HG03135 (cell line): ENCODE measurements around the gene UBE4A.

ENCODE experiments used
- ATAC-seq: cut with Tn5 transposase; IDR thresholded peaks from one replicate; pipeline ENCODE4 v1.9.1; 2021; ENCODE audit warnings: mild to moderate bottlenecking, moderate library complexity; ENCODE audit not compliant: unreplicated experiment

Gene UBE4A

DNA sequence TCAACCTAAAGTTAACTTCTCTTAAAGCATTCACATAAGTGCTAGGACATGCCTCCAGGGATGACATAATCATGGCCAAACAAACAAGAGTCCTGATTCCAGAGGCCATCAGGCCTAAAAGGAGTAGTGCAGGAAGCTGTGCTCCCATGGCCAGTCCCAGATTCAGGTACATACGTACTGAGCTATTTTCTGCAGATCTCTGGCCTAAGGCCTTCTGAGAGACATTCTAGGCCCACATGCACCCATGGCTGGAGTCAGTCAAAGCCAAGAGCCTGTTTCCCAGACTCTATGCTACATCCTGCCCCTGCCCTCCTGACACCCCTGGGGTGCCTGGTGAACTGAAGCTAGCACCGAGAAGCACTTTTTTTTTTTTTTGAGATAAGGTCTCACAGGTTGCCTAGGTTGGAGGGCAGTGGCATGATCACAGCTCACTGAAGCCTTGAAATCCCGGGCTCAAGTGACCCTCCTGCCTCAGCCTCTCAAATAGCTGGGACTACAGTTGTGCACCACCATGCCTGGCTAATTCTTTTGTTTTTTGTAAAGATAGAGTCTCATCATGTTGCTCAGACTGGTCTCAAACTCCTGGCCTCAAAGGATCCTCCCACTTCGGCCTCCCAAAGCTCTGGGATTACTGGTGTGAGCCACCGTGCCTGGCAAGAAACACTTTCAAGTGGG, 17.4 kb upstream of the UBE4A start:
- no peak for ATAC-seq

DNA sequence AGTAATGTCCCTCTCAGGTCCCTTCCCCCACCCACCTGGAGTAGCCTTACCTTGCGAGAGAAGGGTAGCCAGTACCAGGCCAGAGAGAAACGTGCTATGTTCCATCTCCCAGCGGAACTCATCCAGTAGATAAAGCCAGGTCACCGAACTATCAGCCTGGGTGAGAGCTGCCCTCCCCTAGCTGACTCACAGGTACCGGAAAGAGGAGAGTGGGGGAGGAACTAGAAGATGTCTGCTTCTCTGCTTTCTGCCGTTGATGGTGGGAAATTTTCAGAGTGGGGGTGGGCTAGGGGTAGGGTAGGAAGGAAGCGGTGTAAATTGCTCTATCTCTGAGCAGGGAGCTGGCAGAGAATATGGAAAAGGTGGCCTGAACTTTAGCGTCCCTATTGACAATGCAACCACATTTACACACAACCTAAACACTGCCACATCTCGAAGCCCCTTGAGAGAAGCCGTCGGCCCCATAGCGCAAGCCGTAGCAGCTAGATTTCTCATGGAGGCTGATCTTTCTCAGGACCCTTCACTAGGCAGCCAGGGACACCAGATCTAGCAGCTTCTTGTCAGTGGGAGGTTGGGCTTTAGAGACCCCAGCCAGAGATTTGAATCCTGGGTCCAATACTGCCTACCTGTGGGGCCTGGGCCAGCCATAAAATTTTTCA, 16.8 kb upstream of the UBE4A start, which contains the start of gene CD3D:
TSS of gene CD3D (minus strand) at position 203 of the 659 bp plus-strand sequence. CDS start at position 105, 98 bp downstream.
- no peak for ATAC-seq

DNA sequence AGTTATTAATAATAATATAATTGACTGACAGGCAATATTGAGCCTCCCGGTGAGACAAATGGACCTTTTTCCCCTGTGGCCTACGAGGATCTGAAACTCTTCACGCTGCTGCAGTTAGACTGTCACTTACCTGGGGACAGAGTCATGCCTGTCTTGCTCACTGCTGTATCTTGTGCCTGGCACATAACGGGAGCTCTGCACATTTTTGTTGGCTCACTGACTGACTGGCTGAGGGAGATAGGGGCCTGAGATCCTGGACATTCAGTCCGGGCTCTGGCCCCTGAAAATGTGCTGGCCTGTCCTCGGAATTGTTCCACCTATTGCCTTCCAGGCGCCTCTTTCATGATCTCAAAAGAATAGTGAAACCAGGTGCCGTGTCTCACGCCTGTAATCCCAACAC, 16.2 kb upstream of the UBE4A start:
- no peak for ATAC-seq

DNA sequence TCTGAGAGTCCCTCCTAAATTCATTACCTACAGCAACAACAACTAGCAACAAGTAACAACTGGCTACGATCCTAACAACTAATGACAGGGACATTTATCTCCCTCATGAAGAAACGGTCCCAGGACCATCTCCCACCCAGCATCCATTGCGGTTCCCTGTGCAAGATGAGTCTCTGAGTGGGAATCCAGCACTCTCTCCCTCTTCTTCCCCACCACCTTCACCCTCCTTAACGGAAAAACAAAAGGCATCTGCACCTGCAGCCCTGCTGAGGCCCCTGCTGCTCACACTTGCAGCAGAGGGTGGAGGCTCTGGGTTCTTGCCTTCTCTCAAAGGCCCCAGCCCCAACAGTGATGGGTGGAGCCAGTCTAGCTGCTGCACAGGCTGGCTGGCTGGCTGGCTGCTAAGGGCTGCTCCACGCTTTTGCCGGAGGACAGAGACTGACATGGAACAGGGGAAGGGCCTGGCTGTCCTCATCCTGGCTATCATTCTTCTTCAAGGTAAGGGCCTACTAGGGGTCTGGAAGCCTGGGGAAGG, 15.4 kb upstream of the UBE4A start, which contains the start of gene CD3G:
TSS of gene CD3G (plus strand) at position 364 of the 535 bp plus-strand sequence. CDS start at position 444, 80 bp downstream.
- no peak for ATAC-seq

DNA sequence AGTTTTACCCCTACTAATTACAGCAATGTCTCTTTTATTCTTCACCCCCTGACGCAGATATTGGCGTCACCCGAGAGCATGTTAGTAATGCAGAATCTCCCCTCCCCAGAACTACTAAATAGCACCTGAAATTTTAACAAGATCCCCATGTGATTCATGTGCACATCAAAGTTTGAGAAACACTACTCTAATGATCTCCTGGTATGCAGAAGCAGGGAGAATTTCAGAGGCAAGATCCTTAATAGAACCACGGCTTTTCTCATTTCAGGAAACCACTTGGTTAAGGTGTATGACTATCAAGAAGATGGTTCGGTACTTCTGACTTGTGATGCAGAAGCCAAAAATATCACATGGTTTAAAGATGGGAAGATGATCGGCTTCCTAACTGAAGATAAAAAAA, 9.9 kb upstream of the UBE4A start:
- no peak for ATAC-seq

DNA sequence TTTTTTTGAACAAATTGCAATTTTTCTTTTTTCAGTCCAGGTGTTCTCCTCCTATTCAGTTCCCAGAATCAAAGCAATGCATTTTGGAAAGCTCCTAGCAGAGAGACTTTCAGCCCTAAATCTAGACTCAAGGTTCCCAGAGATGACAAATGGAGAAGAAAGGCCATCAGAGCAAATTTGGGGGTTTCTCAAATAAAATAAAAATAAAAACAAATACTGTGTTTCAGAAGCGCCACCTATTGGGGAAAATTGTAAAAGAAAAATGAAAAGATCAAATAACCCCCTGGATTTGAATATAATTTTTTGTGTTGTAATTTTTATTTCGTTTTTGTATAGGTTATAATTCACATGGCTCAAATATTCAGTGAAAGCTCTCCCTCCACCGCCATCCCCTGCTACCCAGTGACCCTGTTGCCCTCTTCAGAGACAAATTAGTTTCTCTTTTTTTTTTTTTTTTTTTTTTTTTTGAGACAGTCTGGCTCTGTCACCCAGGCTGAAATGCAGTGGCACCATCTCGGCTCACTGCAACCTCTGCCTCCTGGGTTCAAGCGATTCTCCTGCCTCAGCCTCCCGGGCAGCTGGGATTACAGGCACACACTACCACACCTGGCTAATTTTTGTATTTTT, 6.2 kb upstream of the UBE4A start:
- ATAC-seq = no peak

DNA sequence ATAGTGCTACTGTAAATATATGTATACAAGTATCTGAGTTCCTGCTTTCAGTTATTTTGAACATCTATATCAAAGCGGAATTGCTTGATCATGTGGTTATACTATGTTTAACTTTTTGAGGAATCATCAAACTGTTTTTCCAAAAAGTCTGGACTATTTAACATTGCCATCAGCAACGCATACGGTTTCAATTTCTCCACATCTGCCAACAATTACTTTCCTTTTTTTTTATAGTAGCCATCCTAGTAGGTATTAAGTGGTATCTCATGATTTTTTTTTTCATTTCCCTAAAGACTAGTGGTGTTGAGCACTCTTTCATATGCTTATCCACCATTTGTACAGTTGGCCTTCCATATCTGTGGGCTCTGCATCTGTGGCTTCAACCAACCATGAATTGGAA, 1.3 kb upstream of the UBE4A start:
- ATAC-seq = no peak

DNA sequence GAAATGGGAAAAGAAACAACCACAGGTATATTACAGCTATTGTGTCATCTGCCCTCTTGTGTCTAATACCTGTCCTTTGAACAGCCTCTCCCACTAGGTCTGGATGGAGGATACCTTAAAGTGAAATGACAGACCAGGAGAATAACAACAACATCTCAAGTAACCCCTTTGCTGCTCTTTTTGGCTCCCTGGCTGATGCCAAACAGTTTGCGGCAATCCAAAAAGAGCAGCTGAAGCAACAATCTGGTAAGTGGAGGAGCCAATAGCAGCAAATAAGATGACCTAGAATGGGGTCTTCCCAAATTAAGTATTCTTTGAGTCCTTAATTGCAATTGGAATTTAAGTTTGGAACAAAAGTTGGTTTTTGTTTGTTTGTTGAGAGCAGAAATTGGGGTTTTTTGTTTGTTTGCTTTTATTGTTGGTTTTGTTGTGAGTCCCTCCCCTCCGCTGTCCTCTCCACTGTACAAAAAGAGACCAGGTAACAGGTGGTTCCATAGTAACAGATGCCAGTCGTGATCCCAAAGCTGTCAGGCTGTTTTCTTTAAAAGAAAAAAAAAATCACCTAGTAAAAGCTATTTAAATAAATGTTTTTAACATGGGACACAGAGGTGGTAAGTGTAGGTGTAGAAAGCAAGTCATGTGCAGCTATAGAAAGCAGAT, 5.7 kb downstream of the UBE4A start:
- no peak for ATAC-seq

DNA sequence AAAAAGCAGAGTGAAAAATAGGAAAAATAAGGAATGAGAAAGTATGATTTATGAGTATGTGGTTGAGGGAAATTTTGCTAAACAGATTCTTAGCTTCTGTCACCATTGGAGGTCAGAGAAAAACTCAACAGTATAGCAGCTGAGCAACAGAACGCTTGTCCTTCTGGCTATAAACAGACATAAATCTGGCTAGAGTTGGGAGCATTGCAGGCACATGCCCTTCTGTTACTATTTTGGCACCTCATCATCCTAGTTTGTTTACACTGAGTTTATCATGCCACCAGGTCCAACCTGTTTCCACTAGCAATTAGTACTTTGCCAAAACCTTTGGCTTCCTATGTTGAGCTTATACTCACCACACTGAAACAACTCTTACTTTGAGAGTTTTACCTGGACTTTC, 6.9 kb downstream of the UBE4A start:
- no peak for ATAC-seq

DNA sequence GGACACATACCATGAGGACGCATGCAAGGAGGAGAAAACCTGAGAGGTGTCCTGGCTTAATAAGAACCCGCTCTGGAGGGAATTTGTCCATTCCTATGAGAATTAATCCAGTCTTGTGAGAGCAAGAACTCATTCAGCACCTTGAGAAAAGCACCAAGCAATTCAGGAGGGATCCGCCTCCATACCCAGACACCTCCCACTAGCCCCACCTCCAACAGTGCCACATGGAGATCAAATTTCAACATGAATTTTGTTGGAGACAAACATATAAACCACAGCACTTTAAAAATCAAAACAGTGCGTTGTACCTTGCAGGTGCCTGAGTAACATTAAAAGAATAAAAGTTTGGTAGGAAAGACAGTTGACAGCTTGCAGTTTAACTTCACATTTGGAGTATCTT, 11.4 kb downstream of the UBE4A start:
- no peak for ATAC-seq

DNA sequence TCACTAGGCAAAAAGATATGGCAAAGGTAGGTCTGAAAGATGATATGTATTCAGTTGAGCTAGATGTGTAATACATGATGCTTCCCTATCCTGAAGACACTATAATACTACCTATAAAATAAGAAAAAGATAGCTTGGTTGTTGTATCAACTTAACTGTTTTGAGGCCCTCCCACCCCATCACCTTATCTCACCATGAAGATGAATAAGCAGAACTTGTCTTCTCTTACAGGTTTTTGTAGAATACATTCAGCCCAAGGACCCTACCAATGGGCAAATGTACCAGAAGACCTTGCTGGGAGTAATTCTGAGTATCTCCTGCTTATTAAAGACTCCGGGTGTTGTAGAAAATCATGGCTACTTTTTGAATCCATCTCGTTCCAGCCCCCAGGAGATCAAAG, 13.9 kb downstream of the UBE4A start:
- no peak for ATAC-seq

DNA sequence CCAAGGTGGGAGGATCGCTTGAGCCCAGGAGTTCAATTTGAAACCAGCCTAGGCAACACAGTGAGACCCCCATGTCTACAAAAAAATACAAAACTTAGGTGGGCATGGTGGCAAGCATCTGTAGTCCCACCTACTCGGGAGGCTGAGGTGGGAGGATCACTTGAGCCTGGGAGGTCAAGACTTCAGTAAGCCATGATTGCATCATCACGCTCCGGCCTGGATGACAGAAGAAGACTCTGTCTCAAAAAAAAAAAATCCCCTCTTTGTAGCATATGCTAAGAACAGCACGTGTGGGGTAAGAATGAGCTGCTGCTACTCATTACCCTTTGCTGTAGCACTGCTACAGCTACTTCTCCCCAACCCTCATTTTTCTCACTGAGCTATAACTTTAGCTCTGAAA, 14.5 kb downstream of the UBE4A start:
- ATAC-seq = no peak

DNA sequence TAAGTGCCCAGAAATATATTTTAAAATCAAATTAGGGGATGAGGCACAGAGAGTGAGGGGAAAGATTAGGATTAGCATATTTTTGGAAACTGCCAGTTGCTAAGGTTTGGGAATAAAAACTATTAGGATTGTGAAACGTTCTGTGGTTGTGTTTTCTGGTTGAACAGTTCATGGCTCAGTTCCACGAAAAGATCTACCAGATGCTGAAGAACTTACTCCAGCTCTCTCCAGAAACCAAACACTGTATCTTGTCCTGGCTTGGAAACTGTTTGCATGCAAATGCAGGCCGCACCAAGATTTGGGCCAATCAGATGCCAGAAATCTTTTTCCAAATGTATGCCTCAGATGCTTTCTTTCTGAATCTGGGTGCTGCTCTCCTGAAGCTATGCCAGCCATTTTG, 15.3 kb downstream of the UBE4A start:
- ATAC-seq = no peak

DNA sequence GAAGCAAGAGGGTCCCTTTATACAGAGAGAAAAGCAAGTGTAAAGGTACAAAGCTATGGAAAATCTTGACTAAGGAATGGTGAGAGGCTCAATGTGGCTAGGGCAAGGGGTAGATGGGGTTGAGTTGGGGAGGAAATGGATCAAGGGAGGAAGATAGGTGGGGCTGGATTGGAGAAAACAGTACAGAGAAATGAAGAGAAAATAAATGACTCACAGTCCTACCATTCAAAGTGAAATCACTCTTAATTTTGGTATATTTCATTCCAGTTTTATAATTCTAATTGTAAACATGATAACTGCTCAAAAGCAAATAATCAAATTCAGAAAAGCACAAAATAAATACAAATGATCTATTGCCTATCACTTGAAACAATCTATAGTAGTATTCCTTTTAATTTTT, 16.6 kb downstream of the UBE4A start:
- ATAC-seq = no peak

DNA sequence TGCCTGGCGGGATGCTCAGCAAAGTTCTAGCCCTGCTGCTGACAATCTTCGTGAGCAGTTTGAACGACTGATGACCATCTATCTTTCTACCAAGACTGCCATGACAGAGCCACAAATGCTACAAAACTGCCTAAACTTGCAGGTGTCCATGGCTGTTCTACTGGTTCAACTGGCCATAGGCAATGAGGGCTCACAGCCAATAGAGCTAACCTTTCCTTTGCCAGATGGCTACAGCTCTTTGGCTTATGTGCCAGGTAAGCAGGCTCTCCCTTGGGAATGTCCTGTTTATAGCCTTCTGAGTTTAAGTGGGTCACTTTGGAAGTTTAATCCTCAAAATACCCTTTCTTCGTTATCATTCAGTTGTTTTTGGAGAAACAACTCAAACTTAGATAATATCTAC, 20.1 kb downstream of the UBE4A start:
- no peak for ATAC-seq

DNA sequence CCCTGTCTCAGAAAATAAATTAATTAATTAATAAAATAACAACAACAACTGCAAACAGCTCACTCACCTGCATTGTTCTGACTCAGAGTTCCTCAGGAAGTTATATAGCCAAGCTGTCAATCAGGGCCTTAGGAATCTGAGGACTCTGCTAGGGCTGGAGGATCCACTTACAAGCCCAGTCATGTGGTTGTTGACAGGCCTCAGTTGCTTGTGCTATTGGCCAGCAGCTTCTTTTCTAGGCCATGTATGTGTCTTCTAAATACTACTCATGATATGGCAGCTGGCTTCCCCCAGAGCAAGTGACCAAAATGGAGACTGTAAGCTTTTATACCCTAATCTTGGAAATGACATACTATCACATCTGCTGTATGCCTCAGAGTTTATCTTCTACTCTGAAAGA, 21.2 kb downstream of the UBE4A start:
- no peak for ATAC-seq

DNA sequence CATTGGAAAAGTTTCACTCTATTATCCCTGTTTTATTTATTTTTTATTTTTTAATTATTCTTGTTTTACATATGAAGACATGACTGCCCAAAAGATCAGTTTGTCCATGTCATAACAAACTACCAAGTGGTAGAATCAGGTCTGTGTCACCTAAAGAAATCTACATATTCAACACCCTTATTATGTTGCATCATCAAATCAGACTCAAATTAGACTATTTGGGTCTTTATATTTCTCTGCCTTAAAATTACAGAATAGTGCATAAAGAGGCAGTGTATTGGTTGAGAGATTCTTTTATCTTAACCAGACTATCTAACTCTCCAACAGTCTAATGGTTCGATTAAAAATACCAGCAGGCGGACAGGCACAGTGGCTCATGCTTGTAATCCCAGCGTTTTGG, 23.6 kb downstream of the UBE4A start:
- no peak for ATAC-seq

DNA sequence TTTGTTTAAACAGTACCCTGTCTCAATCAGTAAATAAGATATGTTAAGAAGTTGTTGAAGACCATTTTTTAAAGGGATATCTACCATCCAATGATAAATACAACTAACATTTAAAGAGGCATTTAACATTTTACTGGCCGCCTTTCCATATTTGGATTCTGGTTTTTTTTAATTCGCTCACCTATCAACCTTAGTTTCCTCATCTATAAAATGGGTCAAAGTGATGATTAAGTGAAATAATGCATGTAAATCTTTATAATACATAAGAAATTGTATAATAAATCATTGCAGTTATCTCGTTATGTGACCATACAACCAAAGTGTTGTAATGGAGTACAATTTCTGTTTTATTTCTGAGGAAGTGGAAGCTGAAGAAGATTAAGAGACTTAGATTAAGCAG, 24.3 kb downstream of the UBE4A start:
- ATAC-seq = no peak

DNA sequence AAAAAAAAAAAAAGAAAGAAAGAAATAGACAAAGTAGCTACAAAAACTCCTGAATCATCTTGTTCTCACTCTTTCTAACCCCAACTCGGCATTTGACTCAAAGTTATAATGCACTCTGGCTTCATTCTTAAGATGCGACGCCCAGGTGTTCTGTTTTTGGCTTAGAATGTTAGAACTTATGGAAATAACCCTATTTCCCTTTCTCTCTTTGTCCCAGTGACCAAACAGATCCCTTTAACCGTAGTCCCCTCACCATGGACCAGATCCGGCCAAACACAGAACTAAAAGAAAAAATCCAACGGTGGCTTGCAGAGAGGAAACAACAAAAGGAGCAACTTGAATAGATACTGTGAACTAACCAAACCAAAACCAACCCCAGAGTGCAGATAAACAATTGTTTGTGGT, 36.7 kb downstream of the UBE4A start:
- no peak for ATAC-seq

DNA sequence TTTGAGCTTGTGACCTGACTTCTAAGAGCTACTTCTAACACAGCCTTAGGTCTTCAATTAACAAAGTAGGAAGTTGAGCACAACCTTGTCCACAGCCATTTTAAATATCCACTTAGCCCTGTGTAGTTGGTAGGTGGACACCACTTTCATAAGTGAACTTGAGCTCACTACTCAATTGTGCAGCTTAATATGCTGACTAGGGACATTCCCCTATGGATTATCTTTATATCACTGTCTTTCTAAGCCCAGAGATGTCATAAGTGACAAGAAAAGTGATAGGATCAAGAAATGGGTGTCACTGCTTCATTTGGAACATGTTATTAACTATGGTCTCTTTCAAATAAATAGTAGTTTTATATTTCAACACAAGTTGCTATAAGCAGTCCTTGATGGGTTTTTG, 38.0 kb downstream of the UBE4A start:
- no peak for ATAC-seq

DNA sequence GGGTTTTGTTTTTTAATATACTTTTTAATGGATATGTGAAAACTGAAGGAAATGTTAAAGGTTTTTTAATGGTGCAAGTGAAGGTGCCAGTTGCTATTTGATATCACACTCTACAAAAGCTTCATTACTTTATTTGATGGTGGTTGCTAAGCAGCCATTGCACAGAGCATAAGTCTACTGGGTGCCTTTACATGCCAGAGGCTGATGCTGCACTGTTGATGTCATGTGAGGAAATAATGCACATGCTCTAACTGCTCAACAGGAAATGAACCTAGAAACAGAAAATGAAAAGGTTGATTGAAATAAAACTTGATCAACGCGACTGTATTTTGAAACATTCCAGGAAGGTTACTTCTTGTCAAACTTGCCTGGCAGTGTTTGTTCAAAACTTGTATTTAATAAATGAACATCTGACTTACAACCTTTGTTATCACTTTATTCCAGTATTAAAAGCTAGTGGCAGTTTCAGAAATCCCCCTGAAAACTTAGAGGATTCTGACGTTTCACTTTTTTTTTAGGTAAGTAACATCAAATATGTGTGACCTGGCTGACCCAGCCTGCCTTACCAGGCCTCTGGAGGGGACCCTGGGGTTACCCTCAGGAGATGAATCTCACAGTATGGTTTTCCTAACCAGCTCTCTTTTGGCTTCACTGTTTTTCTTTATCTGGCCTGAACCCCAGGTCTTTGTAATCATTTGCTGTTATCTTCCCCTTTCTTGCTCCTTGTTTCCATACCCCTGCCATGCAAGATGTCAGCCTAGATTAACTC, 39.6 kb downstream of the UBE4A start:
- ATAC-seq = peak; percentile 44
